Measurements from ENCODE around the gene TMEM187. TPM values are rescaled to one million over a fixed set of nuclear protein-coding genes. Genes with fewer than 3 reads are reported as not detected.

TMEM187 gene
- total and polyA plus RNA-seq, 7 donors, result 3.5 to 9.3 (median 3.8) TPM

- peaks cover 0 to 25% (median 12%) of the 10 kb centered on the region in 4 donors for H3K36me3 ChIP-seq
- peak overlapping the region; percentile 63 to 87 (median 86) for H3K27ac ChIP-seq
- 33 to 35% methylated on average over 19 of the region's 19 CpGs for WGBS, 2 donors
- no peaks in the 10 kb centered on the region for H3K9me3 ChIP-seq
- H3K4me3 ChIP-seq, result no peak overlapping the region
- intact Hi-C loops (cut with DNase I), result no loop called here
- peaks cover 0 to 52% (median 40%) of the 10 kb centered on the region in 4 donors for H3K4me1 ChIP-seq
- H3K27me3 ChIP-seq, result peaks cover 0 to 3% (median 0%) of the 10 kb centered on the region in 3 donors
- DNase-seq, result peak; percentile 88
- no peak for TF ChIP-seq EP300 (IDR thresholded peaks at IDR 0.05)
- TF ChIP-seq, protein P1, sequence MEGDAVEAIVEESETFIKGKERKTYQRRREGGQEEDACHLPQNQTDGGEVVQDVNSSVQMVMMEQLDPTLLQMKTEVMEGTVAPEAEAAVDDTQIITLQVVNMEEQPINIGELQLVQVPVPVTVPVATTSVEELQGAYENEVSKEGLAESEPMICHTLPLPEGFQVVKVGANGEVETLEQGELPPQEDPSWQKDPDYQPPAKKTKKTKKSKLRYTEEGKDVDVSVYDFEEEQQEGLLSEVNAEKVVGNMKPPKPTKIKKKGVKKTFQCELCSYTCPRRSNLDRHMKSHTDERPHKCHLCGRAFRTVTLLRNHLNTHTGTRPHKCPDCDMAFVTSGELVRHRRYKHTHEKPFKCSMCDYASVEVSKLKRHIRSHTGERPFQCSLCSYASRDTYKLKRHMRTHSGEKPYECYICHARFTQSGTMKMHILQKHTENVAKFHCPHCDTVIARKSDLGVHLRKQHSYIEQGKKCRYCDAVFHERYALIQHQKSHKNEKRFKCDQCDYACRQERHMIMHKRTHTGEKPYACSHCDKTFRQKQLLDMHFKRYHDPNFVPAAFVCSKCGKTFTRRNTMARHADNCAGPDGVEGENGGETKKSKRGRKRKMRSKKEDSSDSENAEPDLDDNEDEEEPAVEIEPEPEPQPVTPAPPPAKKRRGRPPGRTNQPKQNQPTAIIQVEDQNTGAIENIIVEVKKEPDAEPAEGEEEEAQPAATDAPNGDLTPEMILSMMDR (IDR thresholded peaks at IDR 0.05), result peak; percentile 68 to 78 (median 72)
- TF ChIP-seq POLR2AphosphoS5 (IDR thresholded peaks at IDR 0.05), result no peak
Measured at GRCh38 chrX:153947009-153947769, 25.4 kb upstream of the TMEM187 start.

DNA sequence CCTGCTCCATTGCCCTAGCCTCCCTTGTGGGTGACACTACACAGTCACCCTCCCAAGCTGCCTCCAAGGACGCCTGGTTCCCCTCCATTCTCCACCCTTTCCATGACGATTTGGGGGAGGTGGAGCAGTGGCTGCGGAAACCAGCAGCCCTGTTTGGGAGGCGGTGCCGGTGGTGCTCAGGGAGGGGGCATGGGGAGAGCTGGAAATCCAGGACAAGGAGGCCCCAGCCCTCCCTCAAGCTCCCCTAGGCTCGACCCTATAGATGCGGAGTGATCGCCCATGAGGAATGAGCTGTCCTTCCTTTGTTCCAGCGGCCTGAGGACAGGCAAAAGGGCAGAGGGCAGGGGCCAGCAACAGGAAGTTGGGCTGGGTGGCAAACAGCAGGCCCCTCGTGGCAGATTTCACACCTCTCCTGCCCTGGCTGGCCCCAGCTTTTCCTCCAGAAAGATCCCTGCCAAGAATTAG, 24.5 kb upstream of the TMEM187 start:
- Histone ChIP-seq H3K4me1 (peaks cover 0 to 60% (median 47%) of the 10 kb centered on the region in 4 donors), H3K36me3 (peaks cover 0 to 31% (median 15%) of the 10 kb centered on the region in 4 donors), H3K9me3 (no peaks in the 10 kb centered on the region), H3K4me3 (no peak overlapping the region), H3K27ac (peak overlapping the region; percentile 63 to 87 (median 86)), H3K27me3 (peaks cover 0 to 3% (median 0%) of the 10 kb centered on the region in 3 donors)
- no peak for DNase-seq
- WGBS, 2 donors, result 75 to 81% methylated on average over 10 of the region's 10 CpGs
- peak in 3 of 4 donors; percentile 15 to 53 (median 22) for TF ChIP-seq POLR2AphosphoS5 (IDR thresholded peaks at IDR 0.05)
- no peak for TF ChIP-seq EP300 (IDR thresholded peaks at IDR 0.05)
- intact Hi-C loops (cut with DNase I), result no loop called here

- no peak for DNase-seq
- peaks cover 0 to 3% (median 0%) of the 10 kb centered on the region in 3 donors for H3K27me3 ChIP-seq
- no peak overlapping the region for H3K4me3 ChIP-seq
- peak in 2 of 4 donors; percentile 16 to 44 for TF ChIP-seq POLR2AphosphoS5 (IDR thresholded peaks at IDR 0.05)
- no peak for TF ChIP-seq POLR2A (IDR thresholded peaks at IDR 0.05)
- peaks cover 0 to 31% (median 15%) of the 10 kb centered on the region in 4 donors for H3K36me3 ChIP-seq
- peaks cover 0 to 70% (median 48%) of the 10 kb centered on the region in 4 donors for H3K4me1 ChIP-seq
- H3K27ac ChIP-seq, result peak overlapping the region; percentile 63 to 87 (median 86)
- intact Hi-C loops (cut with DNase I), result no loop called here
- 57 to 81% methylated on average over 30 of the region's 30 CpGs for WGBS, 2 donors
- H3K9me3 ChIP-seq, result no peaks in the 10 kb centered on the region
Measured at GRCh38 chrX:153948847-153949805, 23.4 kb upstream of the TMEM187 start.

DNA sequence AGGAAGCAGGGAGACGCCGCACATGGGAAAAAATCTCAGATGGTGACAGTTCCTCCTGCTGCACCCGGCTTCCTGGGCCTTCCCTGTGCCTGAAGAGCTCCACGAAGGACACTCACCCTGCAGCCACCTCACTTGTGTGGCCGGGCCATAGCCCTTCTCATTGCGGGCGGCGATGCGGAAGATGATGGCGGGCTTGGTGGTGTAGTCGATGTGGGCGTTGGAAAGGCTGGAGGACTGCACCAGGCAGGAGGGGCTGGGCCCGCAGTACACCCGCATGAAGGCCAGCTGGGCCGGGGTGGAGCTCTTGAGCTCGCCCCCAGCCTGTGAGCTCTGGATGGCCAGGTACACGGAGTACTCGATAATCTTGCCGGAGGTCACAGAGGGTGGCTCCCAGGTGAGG, 22.4 kb upstream of the TMEM187 start:
- no peak for DNase-seq
- WGBS, 2 donors, result 86% methylated on average over 19 of the region's 19 CpGs
- peak overlapping the region; percentile 63 to 87 (median 86) for H3K27ac ChIP-seq
- H3K4me1 ChIP-seq, result peaks cover 0 to 77% (median 52%) of the 10 kb centered on the region in 4 donors
- TF ChIP-seq EP300 (IDR thresholded peaks at IDR 0.05), result no peak
- TF ChIP-seq POLR2AphosphoS5 (IDR thresholded peaks at IDR 0.05), result no peak
- TF ChIP-seq POLR2A (IDR thresholded peaks at IDR 0.05), result no peak
- TF ChIP-seq, protein P1 (IDR thresholded peaks at IDR 0.05), result no peak
- H3K36me3 ChIP-seq, result peaks cover 0 to 31% (median 15%) of the 10 kb centered on the region in 4 donors
- intact Hi-C loops (cut with DNase I), result no loop called here
- H3K4me3 ChIP-seq, result no peak overlapping the region
- no peaks in the 10 kb centered on the region for H3K27me3 ChIP-seq
- H3K9me3 ChIP-seq, result no peaks in the 10 kb centered on the region

DNA sequence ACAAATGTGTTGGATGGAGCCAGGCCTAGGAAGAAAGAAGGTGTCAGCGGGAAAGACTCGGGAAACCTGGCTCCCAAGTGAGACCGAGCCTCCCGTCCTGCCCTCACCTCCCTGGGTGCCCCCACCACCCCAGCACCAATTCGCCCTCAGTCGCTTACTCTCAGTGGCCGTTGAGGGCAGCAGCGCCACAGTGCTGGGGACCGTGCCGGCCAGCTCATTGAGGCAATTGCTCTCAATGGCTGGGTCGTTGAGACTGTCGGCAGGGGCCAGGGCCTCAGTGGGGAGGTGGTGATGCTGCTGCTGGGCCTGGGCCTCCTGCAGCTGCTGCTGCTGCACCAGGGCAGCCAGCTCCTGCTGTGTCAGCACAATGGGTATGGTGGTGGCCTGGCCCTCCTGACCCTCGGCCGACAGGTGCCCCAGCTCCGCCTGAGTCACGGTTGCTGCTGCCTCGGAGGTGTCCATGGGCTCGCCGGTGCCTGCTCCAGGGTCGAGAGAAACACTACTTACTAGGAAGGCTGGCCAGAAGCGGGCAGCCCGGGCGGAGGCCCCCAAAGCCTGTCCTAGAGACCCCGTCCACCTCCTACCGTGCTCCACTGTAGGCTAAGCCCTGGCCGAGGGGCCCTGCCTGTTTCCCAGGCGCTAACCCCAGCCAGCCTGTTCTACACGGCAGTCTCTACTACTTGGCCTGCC, 20.7 kb upstream of the TMEM187 start:
- peak overlapping the region; percentile 81 to 87 (median 86) for H3K27ac ChIP-seq
- 95 to 97% methylated on average over 28 of the region's 28 CpGs for WGBS, 2 donors

More for the DNA sequence above, 20.7 kb upstream of the TMEM187 start:
- TF ChIP-seq POLR2A (IDR thresholded peaks at IDR 0.05), result no peak
- TF ChIP-seq POLR2AphosphoS5 (IDR thresholded peaks at IDR 0.05), result no peak
- TF ChIP-seq, protein P1 (IDR thresholded peaks at IDR 0.05), result no peak
- no peak for TF ChIP-seq EP300 (IDR thresholded peaks at IDR 0.05)
- Histone ChIP-seq H3K27me3 (no peaks in the 10 kb centered on the region), H3K9me3 (no peaks in the 10 kb centered on the region), H3K4me3 (peak overlapping the region in 2 of 4 donors; percentile 10 to 44), H3K4me1 (peaks cover 0 to 83% (median 54%) of the 10 kb centered on the region in 4 donors), H3K36me3 (peaks cover 0 to 37% (median 17%) of the 10 kb centered on the region in 4 donors)
- DNase-seq, result no peak
- intact Hi-C loops (cut with DNase I), result loop anchor here (2.0 kb wide), 3 partner anchors 187 to 993 kb away; partner anchors contain the start of gene PLXNB3

Measured in sigmoid colon (tissue), 7 donors.